Measurements from ENCODE around the gene MAPK10. TPM values are rescaled to one million over a fixed set of nuclear protein-coding genes. Genes with fewer than 3 reads are reported as not detected.

Gene MAPK10
- total RNA-seq, 2 donors from 2014 or later: 0.87 to 0.95 TPM

DNA sequence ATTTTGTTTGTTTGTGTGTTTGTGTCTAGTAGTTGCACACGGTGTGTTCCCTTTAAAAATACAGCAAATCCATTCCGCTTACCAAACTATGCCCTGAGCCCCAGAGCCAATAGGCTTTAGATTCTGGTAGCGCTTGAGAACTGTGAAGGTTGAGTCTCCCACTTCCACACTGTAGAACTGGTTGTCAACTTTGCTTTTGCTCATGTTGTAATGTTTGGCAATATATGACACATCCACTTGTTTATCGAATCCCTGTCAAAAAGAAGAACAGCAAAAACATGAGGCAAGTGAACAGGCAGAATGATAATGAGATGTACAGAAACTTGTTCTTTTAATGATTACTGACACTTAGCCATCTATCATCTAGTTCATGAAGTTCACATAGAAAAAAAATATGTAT is 200.6 kb downstream of the MAPK10 start:
- Mint-ChIP-seq H3K27me3 (no peaks in the 10 kb centered on the region), H3K4me3 (no peak overlapping the region), H3K27ac (no peak overlapping the region), H3K9me3 (no peaks in the 10 kb centered on the region), H3K4me1 (no peaks in the 10 kb centered on the region), H3K36me3 (ENCODE audit: low read depth) (no peaks in the 10 kb centered on the region)
- no peak for ATAC-seq (replicated peaks)

DNA sequence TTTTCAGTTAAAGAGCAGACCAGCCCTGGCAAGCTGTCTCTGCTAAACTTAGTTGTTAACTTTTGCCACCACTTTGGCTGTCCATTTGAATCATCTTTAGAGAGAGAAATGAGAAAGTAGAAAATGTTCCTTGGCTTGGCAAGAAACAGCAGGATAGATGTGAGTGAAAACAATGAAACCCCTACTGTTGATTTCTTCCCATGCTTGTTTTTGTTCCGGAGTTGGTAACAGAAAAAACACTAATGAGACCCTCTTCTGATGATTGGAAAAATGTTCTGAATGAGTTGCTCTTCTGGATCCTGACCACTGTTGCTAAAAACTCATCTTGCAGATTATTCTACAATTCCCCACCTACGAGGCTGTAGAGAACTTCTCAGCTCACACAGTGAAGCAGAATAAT is 203.3 kb downstream of the MAPK10 start:
- Mint-ChIP-seq H3K4me1 (no peaks in the 10 kb centered on the region), H3K27ac (no peak overlapping the region), H3K27me3 (no peaks in the 10 kb centered on the region), H3K9me3 (no peaks in the 10 kb centered on the region), H3K36me3 (ENCODE audit: low read depth) (no peaks in the 10 kb centered on the region), H3K4me3 (no peak overlapping the region)
- ATAC-seq (replicated peaks): no peak

DNA sequence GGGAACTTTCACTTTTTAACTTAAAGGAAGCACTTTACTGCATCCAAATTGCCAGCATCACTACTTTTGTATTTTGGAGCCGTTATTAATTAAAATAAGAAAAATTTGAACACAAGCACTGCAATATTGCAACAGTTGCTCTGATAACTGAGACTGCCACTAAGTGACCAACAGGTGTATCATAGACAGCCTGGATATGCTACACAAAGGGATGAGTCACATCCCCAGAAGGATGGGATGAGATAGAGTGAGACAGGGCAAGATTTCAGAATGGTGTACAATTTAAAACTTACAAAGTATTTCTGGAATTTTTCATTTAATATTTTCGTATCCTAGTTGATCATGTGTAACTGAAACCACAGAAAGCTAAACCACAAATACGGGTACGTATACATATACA is 204.1 kb downstream of the MAPK10 start:
- Mint-ChIP-seq H3K27me3 (no peaks in the 10 kb centered on the region), H3K36me3 (ENCODE audit: low read depth) (no peaks in the 10 kb centered on the region), H3K4me3 (no peak overlapping the region), H3K9me3 (no peaks in the 10 kb centered on the region), H3K4me1 (no peaks in the 10 kb centered on the region), H3K27ac (no peak overlapping the region)
- ATAC-seq (replicated peaks): no peak

DNA sequence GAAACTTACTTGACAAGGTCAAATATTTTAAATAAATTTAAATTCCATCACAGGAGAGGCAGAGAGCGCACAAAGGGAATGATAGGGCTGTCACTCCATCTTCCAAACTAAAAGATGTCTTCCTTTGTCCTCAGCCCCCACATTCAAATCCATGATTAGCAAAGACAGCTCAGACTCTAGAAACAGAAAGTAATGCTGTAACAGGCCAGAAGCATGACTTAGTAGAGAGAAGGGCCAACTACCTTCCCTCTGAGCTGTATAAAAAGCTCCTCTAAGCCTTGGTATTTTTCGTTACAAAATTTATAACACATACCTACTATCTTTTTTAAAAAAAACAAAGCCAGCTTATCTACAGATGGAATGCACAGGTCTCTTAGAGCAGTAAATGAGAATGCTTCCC is 207.4 kb downstream of the MAPK10 start:
- no peaks in the 10 kb centered on the region for H3K27me3 Mint-ChIP-seq
- H3K4me3 Mint-ChIP-seq: no peak overlapping the region
- no peak overlapping the region for H3K27ac Mint-ChIP-seq
- no peaks in the 10 kb centered on the region for H3K36me3 Mint-ChIP-seq (ENCODE audit: low read depth)
- no peaks in the 10 kb centered on the region for H3K4me1 Mint-ChIP-seq
- no peak for ATAC-seq (replicated peaks)
- H3K9me3 Mint-ChIP-seq: no peaks in the 10 kb centered on the region

- H3K36me3 Mint-ChIP-seq (ENCODE audit: low read depth): no peaks in the 10 kb centered on the region
- H3K4me3 Mint-ChIP-seq: no peak overlapping the region
- no peak overlapping the region for H3K27ac Mint-ChIP-seq
- no peaks in the 10 kb centered on the region for H3K27me3 Mint-ChIP-seq
- no peaks in the 10 kb centered on the region for H3K4me1 Mint-ChIP-seq
- ATAC-seq (replicated peaks): no peak
- H3K9me3 Mint-ChIP-seq: no peaks in the 10 kb centered on the region
Measured at GRCh38 chr4:86151196-86151595, 208.7 kb downstream of the MAPK10 start.

- Mint-ChIP-seq H3K36me3 (ENCODE audit: low read depth) (no peaks in the 10 kb centered on the region), H3K27me3 (no peaks in the 10 kb centered on the region), H3K4me3 (no peak overlapping the region), H3K9me3 (peaks cover 7% of the 10 kb centered on the region), H3K27ac (no peak overlapping the region), H3K4me1 (no peaks in the 10 kb centered on the region)
- no peak for ATAC-seq (replicated peaks)
Measured at GRCh38 chr4:86141161-86141560, 218.7 kb downstream of the MAPK10 start.

DNA sequence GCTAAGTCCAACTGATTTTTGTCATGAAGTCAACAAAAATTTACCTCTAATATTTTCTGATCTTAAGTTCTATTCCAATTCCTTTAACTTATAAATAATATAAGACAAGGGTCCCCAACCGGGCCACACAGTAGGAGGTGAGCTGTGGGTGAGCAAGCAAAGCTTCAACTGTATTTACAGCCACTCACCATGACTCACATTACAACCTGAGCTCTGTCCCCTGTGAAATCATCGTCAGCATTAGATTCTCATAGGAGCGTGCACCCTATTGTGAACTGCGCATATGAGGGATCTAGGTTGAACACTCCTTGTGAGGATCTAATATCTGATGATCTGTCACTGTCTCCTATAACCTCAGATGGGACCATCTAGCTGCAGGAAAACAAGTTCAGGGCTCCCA is 227.4 kb downstream of the MAPK10 start:
- Mint-ChIP-seq H3K4me3 (no peak overlapping the region), H3K27ac (no peak overlapping the region), H3K4me1 (no peaks in the 10 kb centered on the region), H3K27me3 (no peaks in the 10 kb centered on the region), H3K36me3 (ENCODE audit: low read depth) (no peaks in the 10 kb centered on the region), H3K9me3 (peaks cover 4% of the 10 kb centered on the region)
- no peak for ATAC-seq (replicated peaks)

DNA sequence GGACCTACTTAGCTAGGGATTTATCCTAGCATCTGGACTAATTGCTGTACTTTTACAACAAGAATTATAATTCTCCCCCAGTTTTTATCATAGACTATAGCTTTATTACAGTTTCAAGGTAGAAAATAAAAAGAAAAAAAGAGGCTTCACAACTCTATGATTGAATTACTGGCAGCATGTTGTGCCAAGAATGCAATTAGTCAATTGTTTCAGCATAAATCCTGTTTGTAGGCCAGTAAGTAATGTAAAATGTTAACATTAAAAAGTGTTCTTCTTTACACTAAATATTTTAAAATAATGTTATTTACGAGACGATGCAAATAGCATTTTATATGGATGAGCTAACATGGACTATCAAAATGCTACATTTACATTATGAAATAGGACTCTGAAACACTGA is 228.4 kb downstream of the MAPK10 start:
- ATAC-seq (replicated peaks): no peak
- Mint-ChIP-seq H3K36me3 (ENCODE audit: low read depth) (no peaks in the 10 kb centered on the region), H3K4me1 (no peaks in the 10 kb centered on the region)

GRCh38 chr4:86130160-86130933 is 229.5 kb downstream of the MAPK10 start:
- no peak for ATAC-seq (replicated peaks)
- H3K9me3 Mint-ChIP-seq: peaks cover 4% of the 10 kb centered on the region
- no peaks in the 10 kb centered on the region for H3K4me1 Mint-ChIP-seq
- H3K4me3 Mint-ChIP-seq: no peak overlapping the region
- no peak overlapping the region for H3K27ac Mint-ChIP-seq
- H3K36me3 Mint-ChIP-seq (ENCODE audit: low read depth): no peaks in the 10 kb centered on the region
- H3K27me3 Mint-ChIP-seq: no peaks in the 10 kb centered on the region

More for the DNA sequence above, 228.4 kb downstream of the MAPK10 start:
- no peak overlapping the region for H3K4me3 Mint-ChIP-seq
- H3K27me3 Mint-ChIP-seq: no peaks in the 10 kb centered on the region
- peaks cover 4% of the 10 kb centered on the region for H3K9me3 Mint-ChIP-seq
- no peak overlapping the region for H3K27ac Mint-ChIP-seq

GRCh38 chr4:86129546-86129945 is 230.3 kb downstream of the MAPK10 start:
- H3K36me3 Mint-ChIP-seq (ENCODE audit: low read depth): no peaks in the 10 kb centered on the region
- no peak for ATAC-seq (replicated peaks)

GRCh38 chr4:86122404-86122803 is 237.4 kb downstream of the MAPK10 start:
- no peaks in the 10 kb centered on the region for H3K36me3 Mint-ChIP-seq (ENCODE audit: low read depth)
- ATAC-seq (replicated peaks): no peak
- H3K27me3 Mint-ChIP-seq: no peaks in the 10 kb centered on the region
- H3K4me1 Mint-ChIP-seq: no peaks in the 10 kb centered on the region
- no peak overlapping the region for H3K4me3 Mint-ChIP-seq
- H3K9me3 Mint-ChIP-seq: peaks cover 4% of the 10 kb centered on the region
- no peak overlapping the region for H3K27ac Mint-ChIP-seq

More at GRCh38 chr4:86129546-86129945, 230.3 kb downstream of the MAPK10 start:
- no peak overlapping the region for H3K27ac Mint-ChIP-seq
- H3K4me3 Mint-ChIP-seq: no peak overlapping the region
- no peaks in the 10 kb centered on the region for H3K4me1 Mint-ChIP-seq
- H3K27me3 Mint-ChIP-seq: no peaks in the 10 kb centered on the region
- peaks cover 4% of the 10 kb centered on the region for H3K9me3 Mint-ChIP-seq

DNA sequence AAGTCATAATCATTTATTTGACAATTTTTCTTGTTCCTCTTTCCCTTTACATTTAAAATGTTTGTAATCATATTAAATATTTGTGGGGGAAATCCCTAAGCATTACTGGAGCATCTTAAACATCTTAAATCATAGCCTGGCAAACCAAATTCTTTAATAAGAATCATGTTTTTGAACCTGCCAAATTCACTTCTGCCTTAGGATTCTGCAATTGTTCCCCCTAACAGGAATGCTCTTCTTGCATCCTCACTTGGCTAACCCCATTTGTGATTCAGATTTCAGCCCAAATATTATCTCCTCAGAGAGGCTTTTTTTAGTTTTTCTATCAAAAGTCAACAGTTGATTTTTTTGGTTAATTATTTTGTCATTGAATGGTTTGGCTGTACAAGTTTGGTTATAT is 241.1 kb downstream of the MAPK10 start:
- Mint-ChIP-seq H3K36me3 (ENCODE audit: low read depth) (no peaks in the 10 kb centered on the region), H3K4me1 (no peaks in the 10 kb centered on the region), H3K27ac (no peak overlapping the region), H3K9me3 (peaks cover 4% of the 10 kb centered on the region), H3K4me3 (no peak overlapping the region), H3K27me3 (no peaks in the 10 kb centered on the region)
- ATAC-seq (replicated peaks): no peak

- no peak overlapping the region for H3K4me3 Mint-ChIP-seq
- ATAC-seq (replicated peaks): no peak
Measured at GRCh38 chr4:86117705-86118302, 242.0 kb downstream of the MAPK10 start.

DNA sequence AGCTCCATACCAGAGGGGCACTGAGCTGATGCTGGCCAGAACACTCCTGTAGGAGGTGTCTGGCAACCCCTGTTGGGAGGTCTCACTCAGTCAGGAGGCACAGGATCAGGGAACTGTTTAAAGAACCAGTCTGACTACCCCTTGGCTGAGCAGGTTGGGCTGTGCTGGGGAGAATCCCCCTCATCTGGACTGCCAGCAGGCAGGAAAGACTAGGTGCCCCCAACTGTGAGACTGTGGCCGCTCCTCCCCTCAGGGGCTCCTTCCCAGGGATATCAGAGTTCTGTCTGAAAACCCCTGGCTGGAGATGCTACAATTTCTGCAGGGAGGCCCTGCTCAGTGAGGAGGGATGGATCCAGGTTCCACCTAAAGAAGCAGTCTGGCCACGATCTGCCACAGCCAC is 245.3 kb downstream of the MAPK10 start:
- Mint-ChIP-seq H3K4me1 (no peaks in the 10 kb centered on the region), H3K27ac (no peak overlapping the region), H3K4me3 (no peak overlapping the region), H3K9me3 (peaks cover 12% of the 10 kb centered on the region), H3K36me3 (ENCODE audit: low read depth) (no peaks in the 10 kb centered on the region), H3K27me3 (no peaks in the 10 kb centered on the region)
- ATAC-seq (replicated peaks): no peak

More at GRCh38 chr4:86117705-86118302, 242.0 kb downstream of the MAPK10 start:
- Mint-ChIP-seq H3K9me3 (peaks cover 10% of the 10 kb centered on the region), H3K27ac (no peak overlapping the region), H3K4me1 (no peaks in the 10 kb centered on the region), H3K27me3 (no peaks in the 10 kb centered on the region), H3K36me3 (ENCODE audit: low read depth) (no peaks in the 10 kb centered on the region)

GRCh38 chr4:86108834-86109233 is 251.0 kb downstream of the MAPK10 start:
- Mint-ChIP-seq H3K27me3 (no peaks in the 10 kb centered on the region), H3K36me3 (ENCODE audit: low read depth) (no peaks in the 10 kb centered on the region), H3K9me3 (peaks cover 12% of the 10 kb centered on the region), H3K4me3 (no peak overlapping the region), H3K4me1 (no peaks in the 10 kb centered on the region), H3K27ac (no peak overlapping the region)
- ATAC-seq (replicated peaks): no peak

Measured in activated T-helper 17 cell treated with anti-CD3 and anti-CD28 coated beads, Interleukin-2, amount 50 U/mL, for 72 hours (primary cell).